Measurements from ENCODE around the gene HSP90AB1.

The HSP90AB1 gene

DNA sequence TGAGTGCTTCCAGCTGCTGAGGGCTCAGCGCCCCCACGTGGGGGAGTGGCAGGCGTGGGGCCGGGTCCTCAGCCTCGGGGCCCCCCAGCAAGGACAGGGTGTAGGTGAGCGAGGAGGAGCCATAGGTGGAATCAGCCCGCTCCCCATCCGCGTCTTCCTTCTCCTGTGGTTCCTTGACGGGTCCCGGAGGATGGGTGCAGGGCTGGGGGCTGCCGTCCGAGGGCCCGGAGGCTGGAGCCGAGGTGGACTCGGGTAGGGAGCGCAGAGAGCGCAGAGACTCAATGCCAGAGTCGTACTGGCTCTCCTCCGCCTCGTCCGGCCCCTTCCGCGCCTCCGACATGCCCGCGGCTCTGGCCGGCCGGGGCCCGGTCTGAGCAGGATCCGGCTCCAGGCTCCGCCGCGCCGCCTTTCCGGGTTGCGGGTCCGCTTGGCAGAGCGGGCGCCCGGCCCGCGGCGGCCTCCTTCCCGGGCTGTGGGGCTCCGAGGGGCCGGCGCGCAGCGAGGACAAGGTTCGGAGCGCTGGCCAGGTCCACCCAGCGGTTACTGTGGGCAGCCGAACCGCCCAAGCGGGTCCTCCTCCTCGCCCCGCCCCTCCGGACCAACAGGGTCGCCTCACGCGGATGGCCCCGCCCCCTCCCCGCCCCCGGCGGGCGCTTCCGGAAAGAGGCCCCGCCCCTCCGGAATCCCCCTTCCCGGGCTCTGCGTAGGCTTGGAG, 18.3 kb downstream of the HSP90AB1 start, which contains the start of gene NFKBIE:
Gene NFKBIE (minus strand): TSS at position 545 of the 715 bp plus-strand sequence. CDS start 205 bp downstream, at position 340.
- TF ChIP-seq, protein P1, sequence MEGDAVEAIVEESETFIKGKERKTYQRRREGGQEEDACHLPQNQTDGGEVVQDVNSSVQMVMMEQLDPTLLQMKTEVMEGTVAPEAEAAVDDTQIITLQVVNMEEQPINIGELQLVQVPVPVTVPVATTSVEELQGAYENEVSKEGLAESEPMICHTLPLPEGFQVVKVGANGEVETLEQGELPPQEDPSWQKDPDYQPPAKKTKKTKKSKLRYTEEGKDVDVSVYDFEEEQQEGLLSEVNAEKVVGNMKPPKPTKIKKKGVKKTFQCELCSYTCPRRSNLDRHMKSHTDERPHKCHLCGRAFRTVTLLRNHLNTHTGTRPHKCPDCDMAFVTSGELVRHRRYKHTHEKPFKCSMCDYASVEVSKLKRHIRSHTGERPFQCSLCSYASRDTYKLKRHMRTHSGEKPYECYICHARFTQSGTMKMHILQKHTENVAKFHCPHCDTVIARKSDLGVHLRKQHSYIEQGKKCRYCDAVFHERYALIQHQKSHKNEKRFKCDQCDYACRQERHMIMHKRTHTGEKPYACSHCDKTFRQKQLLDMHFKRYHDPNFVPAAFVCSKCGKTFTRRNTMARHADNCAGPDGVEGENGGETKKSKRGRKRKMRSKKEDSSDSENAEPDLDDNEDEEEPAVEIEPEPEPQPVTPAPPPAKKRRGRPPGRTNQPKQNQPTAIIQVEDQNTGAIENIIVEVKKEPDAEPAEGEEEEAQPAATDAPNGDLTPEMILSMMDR (IDR thresholded peaks at IDR 0.05; ENCODE audit: low read depth, low read length): no peak
- H3K4me3 ChIP-seq (replicated peaks in 1 of 2; ENCODE audit: low read depth in 2 of 2, low read length in 2 of 2): peak within 1 kb of the TSS; percentile 78 to 85
- peak; percentile 93 to 94 for DNase-seq (ENCODE audit: low read depth in 2 of 2)

DNA sequence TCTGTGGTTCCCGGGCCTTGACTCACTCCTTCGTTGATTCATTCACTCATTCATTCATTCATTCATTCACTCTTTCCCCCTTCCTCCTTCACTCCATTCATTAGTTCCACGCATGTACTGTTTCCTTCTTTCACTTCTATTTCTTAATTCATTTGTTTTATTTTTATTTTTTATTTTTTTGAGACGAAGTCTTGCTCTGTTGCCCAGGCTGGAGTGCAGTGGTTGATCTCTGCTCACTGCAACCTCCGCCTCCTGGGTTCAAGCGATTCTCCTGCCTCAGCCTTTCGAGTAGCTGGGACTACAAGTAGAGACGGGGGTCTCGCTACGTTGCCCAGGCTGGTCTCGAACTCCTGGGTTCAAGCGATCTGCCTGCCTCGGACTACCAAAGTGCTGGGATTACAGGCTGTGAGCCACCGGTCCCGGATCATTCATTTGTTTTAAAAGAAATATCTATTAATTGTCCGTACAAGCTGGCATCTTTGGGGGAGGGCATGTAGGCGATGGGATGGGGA, 18.9 kb downstream of the HSP90AB1 start:
- TF ChIP-seq, protein P1 (IDR thresholded peaks at IDR 0.05; ENCODE audit: low read depth, low read length): no peak
- DNase-seq (ENCODE audit: low read depth in 2 of 2): no peak
- no peak overlapping the region for H3K4me3 ChIP-seq (replicated peaks in 1 of 2; ENCODE audit: low read depth in 2 of 2, low read length in 2 of 2)

GRCh38 chr6:44266347-44266746, 19.4 kb downstream of the HSP90AB1 start:
- DNase-seq (ENCODE audit: low read depth in 2 of 2): no peak
- no peak overlapping the region for H3K4me3 ChIP-seq (replicated peaks in 1 of 2; ENCODE audit: low read depth in 2 of 2, low read length in 2 of 2)
- TF ChIP-seq, protein P1 (IDR thresholded peaks at IDR 0.05; ENCODE audit: low read depth, low read length): no peak

GRCh38 chr6:44267252-44267651, 20.4 kb downstream of the HSP90AB1 start:
- TF ChIP-seq, protein P1 (IDR thresholded peaks at IDR 0.05; ENCODE audit: low read depth, low read length): no peak
- DNase-seq (ENCODE audit: low read depth in 2 of 2): no peak
- no peak overlapping the region for H3K4me3 ChIP-seq (replicated peaks in 1 of 2; ENCODE audit: low read depth in 2 of 2, low read length in 2 of 2)

- TF ChIP-seq, protein P1 (IDR thresholded peaks at IDR 0.05; ENCODE audit: low read depth, low read length): peak; percentile 99
- peak; percentile 48 to 64 for DNase-seq (ENCODE audit: low read depth in 2 of 2)
- H3K4me3 ChIP-seq (replicated peaks in 1 of 2; ENCODE audit: low read depth in 2 of 2, low read length in 2 of 2): no peak overlapping the region
Measured at GRCh38 chr6:44268095-44268628, 21.3 kb downstream of the HSP90AB1 start.

GRCh38 chr6:44269178-44269920, 22.4 kb downstream of the HSP90AB1 start:
- TF ChIP-seq, protein P1 (IDR thresholded peaks at IDR 0.05; ENCODE audit: low read depth, low read length): no peak
- DNase-seq (ENCODE audit: low read depth in 2 of 2): no peak
- no peak overlapping the region for H3K4me3 ChIP-seq (replicated peaks in 1 of 2; ENCODE audit: low read depth in 2 of 2, low read length in 2 of 2)
